ENCODE data around the gene RBM33. TPM values are rescaled to one million over a fixed set of nuclear protein-coding genes. Genes with fewer than 3 reads are reported as not detected.
A peak's percentile ranks its signal among the peaks of the same experiment; 100 is the strongest.

RBM33 gene
- total and polyA plus RNA-seq, 2 donors from 2014 or later, result 9.8 to 78.7 TPM

- no peaks in the 10 kb centered on the region for H3K27me3 ChIP-seq (ENCODE audit: control insufficient read depth, insufficient read depth, low read length)
- H3K4me1 ChIP-seq (ENCODE audit: control insufficient read depth in 2 of 3, insufficient read depth in 2 of 3, low read depth in 1 of 3, low read length in 3 of 3), result peaks cover 0 to 28% (median 13%) of the 10 kb centered on the region in 3 donors
- DNase-seq (peak in 1 of 5 donors; percentile 16), FAIRE-seq (no peak)
- no peak overlapping the region for H3K27ac ChIP-seq (ENCODE audit: low read depth in 2 of 2, low read length in 2 of 2)
- intact Hi-C loops (cut with DNase I), result no loop called here
- TF ChIP-seq CTCF (IDR thresholded peaks at IDR 0.05; ENCODE audit: borderline replicate concordance, extremely low read depth, insufficient read depth), result no peak
- H3K9ac ChIP-seq (ENCODE audit: low read length in 3 of 3), result no peak overlapping the region
- H3K36me3 ChIP-seq (ENCODE audit: control insufficient read depth in 2 of 3, insufficient read depth in 3 of 3, low read length in 3 of 3), result peaks cover 0 to 8% (median 3%) of the 10 kb centered on the region in 3 donors
- H3K4me3 ChIP-seq (ENCODE audit: low read length in 3 of 3), result no peak overlapping the region
- peaks cover 3 to 9% (median 3%) of the 10 kb centered on the region in 3 donors for H3K9me3 ChIP-seq (ENCODE audit: control insufficient read depth in 2 of 3, insufficient read depth in 1 of 3, low read length in 3 of 3)
Observed at GRCh38 chr7:155648752-155649339, 4.4 kb downstream of the RBM33 start.

- Histone ChIP-seq H3K9ac (ENCODE audit: low read length in 3 of 3) (no peak overlapping the region), H3K4me1 (ENCODE audit: control insufficient read depth in 2 of 3, insufficient read depth in 2 of 3, low read depth in 1 of 3, low read length in 3 of 3) (peaks cover 0 to 34% (median 13%) of the 10 kb centered on the region in 3 donors), H3K27me3 (ENCODE audit: control insufficient read depth, insufficient read depth, low read length) (no peaks in the 10 kb centered on the region), H3K36me3 (ENCODE audit: control insufficient read depth in 2 of 3, insufficient read depth in 3 of 3, low read length in 3 of 3) (peaks cover 0 to 8% (median 3%) of the 10 kb centered on the region in 3 donors), H3K9me3 (ENCODE audit: control insufficient read depth in 2 of 3, insufficient read depth in 1 of 3, low read length in 3 of 3) (peaks cover 3 to 9% (median 3%) of the 10 kb centered on the region in 3 donors), H3K27ac (ENCODE audit: low read depth in 2 of 2, low read length in 2 of 2) (no peak overlapping the region), H3K4me3 (ENCODE audit: low read length in 3 of 3) (no peak overlapping the region)
- no peak for FAIRE-seq
- intact Hi-C loops (cut with DNase I), result no loop called here
- no peak for TF ChIP-seq CTCF (IDR thresholded peaks at IDR 0.05; ENCODE audit: borderline replicate concordance, extremely low read depth, insufficient read depth)
- no peak for DNase-seq
Observed at GRCh38 chr7:155649588-155649987, 5.1 kb downstream of the RBM33 start.

GRCh38 chr7:155652156-155653114, 8.0 kb downstream of the RBM33 start:
- H3K9ac ChIP-seq (ENCODE audit: low read length in 3 of 3), result no peak overlapping the region
- H3K36me3 ChIP-seq (ENCODE audit: control insufficient read depth in 2 of 3, insufficient read depth in 3 of 3, low read length in 3 of 3), result peaks cover 0 to 8% (median 3%) of the 10 kb centered on the region in 3 donors
- intact Hi-C loops (cut with DNase I), result no loop called here
- no peaks in the 10 kb centered on the region for H3K27me3 ChIP-seq (ENCODE audit: control insufficient read depth, insufficient read depth, low read length)
- TF ChIP-seq CTCF (IDR thresholded peaks at IDR 0.05; ENCODE audit: borderline replicate concordance, extremely low read depth, insufficient read depth), result no peak
- FAIRE-seq (no peak), DNase-seq (no peak)
- H3K4me3 ChIP-seq (ENCODE audit: low read length in 3 of 3), result no peak overlapping the region
- H3K27ac ChIP-seq (ENCODE audit: low read depth in 2 of 2, low read length in 2 of 2), result no peak overlapping the region
- peaks cover 3 to 9% (median 3%) of the 10 kb centered on the region in 3 donors for H3K9me3 ChIP-seq (ENCODE audit: control insufficient read depth in 2 of 3, insufficient read depth in 1 of 3, low read length in 3 of 3)
- H3K4me1 ChIP-seq (ENCODE audit: control insufficient read depth in 2 of 3, insufficient read depth in 2 of 3, low read depth in 1 of 3, low read length in 3 of 3), result peaks cover 0 to 38% (median 7%) of the 10 kb centered on the region in 3 donors
